Measurements from ENCODE around the gene TEAD1. TPM values are rescaled to one million over a fixed set of nuclear protein-coding genes. Genes with fewer than 3 reads are reported as not detected.

Gene TEAD1
- polyA plus RNA-seq, 2 of the 4 experiments (the other 2 are of a cell fraction), result 111 to 112 TPM

DNA sequence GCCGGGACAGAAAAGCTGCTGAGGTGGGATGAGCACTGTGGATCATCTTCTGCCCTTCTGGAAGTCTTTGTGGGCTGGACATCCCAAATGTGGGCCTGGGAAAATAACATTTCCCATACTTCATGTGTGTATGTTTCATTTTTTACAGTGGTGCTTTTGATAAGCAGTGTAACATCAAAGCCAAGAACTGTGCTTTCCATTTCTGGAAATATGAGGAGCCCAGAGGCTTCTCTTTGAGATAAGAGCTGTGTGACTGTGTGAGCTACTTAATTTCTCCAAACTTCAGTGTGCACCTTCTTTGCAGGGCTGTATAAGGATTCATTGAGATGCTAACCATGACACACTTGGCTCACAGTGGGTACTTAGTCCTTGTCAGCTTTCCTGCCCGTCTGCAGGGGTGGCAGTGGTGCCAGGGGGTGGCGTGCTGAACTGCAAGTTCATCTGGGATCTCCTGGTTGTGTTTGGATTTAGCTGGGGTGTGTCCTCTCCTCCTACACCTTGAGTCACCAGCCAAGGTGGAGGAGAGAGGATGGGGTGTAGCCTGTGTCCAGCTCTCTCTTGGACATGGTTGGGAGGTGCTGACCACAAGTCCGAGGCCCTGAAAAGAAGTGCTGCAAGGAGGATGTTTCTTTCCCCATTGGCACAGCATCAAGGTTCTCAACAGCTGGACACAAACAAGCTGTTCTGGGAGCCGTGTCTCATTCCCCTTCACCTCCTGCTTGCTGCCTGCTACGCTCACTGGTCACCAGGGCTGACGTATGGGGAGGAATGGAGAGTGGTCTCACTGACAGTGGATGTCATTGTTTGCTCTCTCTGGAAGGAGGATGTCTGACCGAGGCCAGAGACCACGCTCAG is 139.4 kb downstream of the TEAD1 start:
- Histone ChIP-seq H3K9me3 (no peaks in the 10 kb centered on the region), H3K4me2 (peak overlapping the region; percentile 53), H3K27ac (peak overlapping the region; percentile 26 to 74; a peak in 5 of 6 replicates), H3K4me1 (peaks cover 92% of the 10 kb centered on the region), H3K4me3 (no peak overlapping the region)
- FAIRE-seq (no peak), ATAC-seq (peak; percentile 68 to 75), DNase-seq (ENCODE audit: low read depth in 1 of 2, low spot score in 1 of 2) (peak; percentile 61 to 70)
- 51% methylated on average over 7 of the region's 9 CpGs for WGBS (ENCODE audit: missing lambda C conversion rate)
- POLR2A ChIA-PET, result interaction anchor here (1.1 kb wide), 2 partner anchors 13 to 120 kb away, joined by 3 to 4 read pairs; no protein-coding TSS in a partner anchor
- TF ChIP-seq HEYL (CRISPR knock-in tag; IDR thresholded peaks at IDR 0.05), result no peak
- TF ChIP-seq SMC3 (IDR thresholded peaks at IDR 0.05), result peak; percentile 39; the same call in 1 of the 3 replicates
- no peak for TF ChIP-seq FOSL2 (IDR thresholded peaks at IDR 0.05)
- peak; percentile 15; the same call in 1 of the 2 replicates for TF ChIP-seq FOSL2 (CRISPR knock-in tag; IDR thresholded peaks at IDR 0.05)
- no peak for TF ChIP-seq POLR2AphosphoS2 (conservative IDR thresholded peaks at IDR 0.05; ENCODE audit: low read length)
- TF ChIP-seq, protein P1, sequence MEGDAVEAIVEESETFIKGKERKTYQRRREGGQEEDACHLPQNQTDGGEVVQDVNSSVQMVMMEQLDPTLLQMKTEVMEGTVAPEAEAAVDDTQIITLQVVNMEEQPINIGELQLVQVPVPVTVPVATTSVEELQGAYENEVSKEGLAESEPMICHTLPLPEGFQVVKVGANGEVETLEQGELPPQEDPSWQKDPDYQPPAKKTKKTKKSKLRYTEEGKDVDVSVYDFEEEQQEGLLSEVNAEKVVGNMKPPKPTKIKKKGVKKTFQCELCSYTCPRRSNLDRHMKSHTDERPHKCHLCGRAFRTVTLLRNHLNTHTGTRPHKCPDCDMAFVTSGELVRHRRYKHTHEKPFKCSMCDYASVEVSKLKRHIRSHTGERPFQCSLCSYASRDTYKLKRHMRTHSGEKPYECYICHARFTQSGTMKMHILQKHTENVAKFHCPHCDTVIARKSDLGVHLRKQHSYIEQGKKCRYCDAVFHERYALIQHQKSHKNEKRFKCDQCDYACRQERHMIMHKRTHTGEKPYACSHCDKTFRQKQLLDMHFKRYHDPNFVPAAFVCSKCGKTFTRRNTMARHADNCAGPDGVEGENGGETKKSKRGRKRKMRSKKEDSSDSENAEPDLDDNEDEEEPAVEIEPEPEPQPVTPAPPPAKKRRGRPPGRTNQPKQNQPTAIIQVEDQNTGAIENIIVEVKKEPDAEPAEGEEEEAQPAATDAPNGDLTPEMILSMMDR (IDR thresholded peaks at IDR 0.05), result peak; percentile 24; the same call in 1 of the 3 replicates
- TF ChIP-seq RAD21 (conservative IDR thresholded peaks at IDR 0.05 in 1 of 2, IDR thresholded peaks at IDR 0.05 in 1 of 2), result peak; percentile 49; a peak in 4 of 5 replicates
- CTCF ChIA-PET, result interaction anchor here (0.6 to 2.8 kb wide), 17 partner anchors 9 to 483 kb away, joined by 3 to 13 read pairs (median 4); no protein-coding TSS in a partner anchor

DNA sequence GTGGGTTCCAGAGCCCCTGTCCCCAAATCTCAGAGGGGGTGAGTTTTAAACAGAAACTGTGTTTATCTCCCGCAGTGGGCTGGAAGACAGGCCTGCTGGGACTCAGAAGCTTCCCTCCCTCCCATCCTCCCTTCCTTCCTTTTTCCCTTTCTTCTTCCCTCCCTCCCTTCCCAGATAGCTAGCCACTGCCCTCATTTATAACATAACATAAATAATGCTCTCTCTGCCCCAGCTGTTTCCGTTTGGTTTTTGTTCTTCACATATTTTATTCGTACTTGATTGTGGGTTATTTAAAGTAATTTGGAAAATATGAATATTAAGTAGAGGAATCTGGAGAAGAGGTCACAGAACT is 140.9 kb downstream of the TEAD1 start:
- no peak for ATAC-seq
- no peak overlapping the region for H3K4me3 ChIP-seq
- TF ChIP-seq KDM5A (IDR thresholded peaks at IDR 0.05), result no peak

DNA sequence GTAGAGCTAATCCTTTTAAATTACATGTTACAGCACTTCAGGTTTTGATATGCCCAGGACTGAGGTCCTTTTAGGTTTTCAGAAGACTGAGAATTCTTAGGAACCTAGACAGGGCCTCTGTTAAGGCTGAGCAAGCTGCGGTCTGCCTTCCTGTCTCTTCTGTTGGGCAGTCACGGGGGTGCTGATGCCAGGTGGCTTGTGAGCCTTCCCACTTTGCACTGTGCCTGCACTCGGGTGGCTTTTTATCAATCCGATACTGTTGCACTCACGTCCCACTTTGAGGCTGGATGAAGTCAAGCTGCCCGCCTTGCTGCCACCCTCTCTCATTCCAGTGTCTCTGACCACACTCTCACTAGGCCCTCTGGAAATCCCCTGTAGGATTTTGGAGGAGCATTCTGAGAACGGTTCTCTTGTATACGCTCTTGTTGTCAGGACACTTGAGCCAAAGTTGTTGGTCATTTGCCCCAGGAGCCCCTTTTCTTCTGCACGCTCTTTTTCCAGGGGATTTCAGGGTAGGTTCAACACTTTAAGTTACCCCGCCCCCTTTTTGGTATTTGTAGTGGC is 141.8 kb downstream of the TEAD1 start:
- ATAC-seq, result no peak
- no peak overlapping the region for H3K4me3 ChIP-seq
- H3K9me3 ChIP-seq, result no peaks in the 10 kb centered on the region
- DNase-seq (ENCODE audit: low read depth in 1 of 2, low spot score in 1 of 2), result no peak
- FAIRE-seq, result no peak
- ChIA-PET POLR2A (no interaction called here), CTCF (interaction anchor here (0.9 to 2.8 kb wide), 6 partner anchors 10 to 484 kb away, joined by 3 to 13 read pairs (median 8); no protein-coding TSS in a partner anchor)
- 86% methylated on average over 10 of the region's 10 CpGs for WGBS (ENCODE audit: missing lambda C conversion rate)
- TF ChIP-seq ZSCAN20 (CRISPR knock-in tag; IDR thresholded peaks at IDR 0.05), result no peak
- TF ChIP-seq KDM5A (IDR thresholded peaks at IDR 0.05), result no peak
- no peak for TF ChIP-seq ZFP36 (IDR thresholded peaks at IDR 0.05; ENCODE audit: borderline replicate concordance, partially characterized antibody)
- no peak for TF ChIP-seq JUN (IDR thresholded peaks at IDR 0.05)
- H3K4me2 ChIP-seq, result no peak overlapping the region
- H3K4me1 ChIP-seq, result peaks cover 73% of the 10 kb centered on the region
- peak overlapping the region in 1 of 2 experiments; percentile 18; a peak in 2 of 6 replicates for H3K27ac ChIP-seq

More for the DNA sequence above, 140.9 kb downstream of the TEAD1 start:
- H3K4me1 ChIP-seq, result peaks cover 82% of the 10 kb centered on the region
- H3K27ac ChIP-seq, result peak overlapping the region in 1 of 2 experiments; percentile 74; a peak in 4 of 6 replicates
- H3K4me2 ChIP-seq, result 0 out of 3 replicates have a peak overlapping the region, but pooled peaks have one; percentile 5
- FAIRE-seq (no peak), DNase-seq (ENCODE audit: low read depth in 1 of 2, low spot score in 1 of 2) (no peak)
- H3K9me3 ChIP-seq, result no peaks in the 10 kb centered on the region
- WGBS (ENCODE audit: missing lambda C conversion rate), result 75% methylated on average over 3 of the region's 3 CpGs
- ChIA-PET CTCF (interaction anchor here (0.6 to 2.8 kb wide), 11 partner anchors 11 to 526 kb away, joined by 3 to 13 read pairs (median 4); no protein-coding TSS in a partner anchor), POLR2A (interaction anchor here (0.6 to 1.2 kb wide), 3 partner anchors 12 to 258 kb away, joined by 3 to 4 read pairs (median 3); no protein-coding TSS in a partner anchor)

DNA sequence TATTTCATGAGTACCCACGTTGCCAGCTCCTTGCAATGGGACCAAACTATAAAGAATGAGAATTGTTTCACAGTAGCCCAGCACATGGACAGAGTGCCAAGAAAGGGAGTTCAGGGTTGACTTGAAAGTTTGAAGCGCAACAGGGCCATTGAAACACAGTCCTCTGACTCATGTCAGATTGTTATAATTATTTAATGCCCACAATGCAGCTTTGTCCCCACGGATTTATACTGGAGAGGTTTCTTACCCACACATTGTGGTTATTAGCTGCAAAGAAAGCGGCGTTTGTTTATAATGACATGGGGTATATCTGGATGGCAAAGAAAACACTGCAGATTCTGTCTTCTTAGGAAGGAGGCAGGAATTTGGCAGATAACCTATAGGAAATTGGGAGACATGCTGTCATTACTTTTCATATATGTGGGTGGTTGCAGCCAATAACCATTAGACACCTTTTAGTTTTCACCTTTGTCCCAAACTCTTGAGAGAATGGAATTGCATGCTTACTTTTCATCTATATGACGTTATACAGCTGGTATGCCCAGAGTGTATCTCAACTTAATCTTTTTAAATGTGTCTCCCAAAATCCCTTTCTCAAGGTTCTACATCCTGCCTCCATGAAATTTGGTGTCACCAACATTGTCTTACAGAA is 143.6 kb downstream of the TEAD1 start:
- H3K9me3 ChIP-seq, result no peaks in the 10 kb centered on the region
- FAIRE-seq (no peak), ATAC-seq (no peak), DNase-seq (ENCODE audit: low read depth in 1 of 2, low spot score in 1 of 2) (no peak)
- TF ChIP-seq BHLHE40 (IDR thresholded peaks at IDR 0.05; ENCODE audit: low read depth, low read length), result no peak
- TF ChIP-seq, protein P2, sequence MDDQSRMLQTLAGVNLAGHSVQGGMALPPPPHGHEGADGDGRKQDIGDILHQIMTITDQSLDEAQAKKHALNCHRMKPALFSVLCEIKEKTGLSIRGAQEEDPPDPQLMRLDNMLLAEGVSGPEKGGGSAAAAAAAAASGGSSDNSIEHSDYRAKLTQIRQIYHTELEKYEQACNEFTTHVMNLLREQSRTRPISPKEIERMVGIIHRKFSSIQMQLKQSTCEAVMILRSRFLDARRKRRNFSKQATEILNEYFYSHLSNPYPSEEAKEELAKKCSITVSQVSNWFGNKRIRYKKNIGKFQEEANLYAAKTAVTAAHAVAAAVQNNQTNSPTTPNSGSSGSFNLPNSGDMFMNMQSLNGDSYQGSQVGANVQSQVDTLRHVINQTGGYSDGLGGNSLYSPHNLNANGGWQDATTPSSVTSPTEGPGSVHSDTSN (IDR thresholded peaks at IDR 0.05), result no peak
- no peak for TF ChIP-seq RFX5 (IDR thresholded peaks at IDR 0.05)
- TF ChIP-seq KDM1A (IDR thresholded peaks at IDR 0.05; ENCODE audit: low read depth), result no peak
- no peak for TF ChIP-seq HOXB5 (CRISPR knock-in tag; IDR thresholded peaks at IDR 0.05)
- TF ChIP-seq POLR2A (IDR thresholded peaks at IDR 0.05; ENCODE audit: low read length), result no peak
- no peak for TF ChIP-seq RAD21 (conservative IDR thresholded peaks at IDR 0.05 in 1 of 2, IDR thresholded peaks at IDR 0.05 in 1 of 2)
- no peak for TF ChIP-seq ZFP36 (IDR thresholded peaks at IDR 0.05; ENCODE audit: borderline replicate concordance, partially characterized antibody)
- no peak for TF ChIP-seq MYC (IDR thresholded peaks at IDR 0.05; ENCODE audit: borderline replicate concordance, low read length)
- TF ChIP-seq NPAS2 (CRISPR knock-in tag; IDR thresholded peaks at IDR 0.05; ENCODE audit: borderline replicate concordance), result no peak
- no peak for TF ChIP-seq ELK1 (IDR thresholded peaks at IDR 0.05; ENCODE audit: low read depth, low read length)
- no peak for TF ChIP-seq CEBPB (IDR thresholded peaks at IDR 0.05)
- no peak overlapping the region for H3K27ac ChIP-seq
- 89% methylated on average over 6 of the region's 6 CpGs for WGBS (ENCODE audit: missing lambda C conversion rate)
- H3K4me1 ChIP-seq, result peaks cover 55% of the 10 kb centered on the region
- ChIA-PET POLR2A (no interaction called here), CTCF (interaction anchor here (0.9 to 1.7 kb wide), 3 partner anchors 10 to 487 kb away, joined by 3 to 4 read pairs (median 3); no protein-coding TSS in a partner anchor)
- H3K4me3 ChIP-seq, result no peak overlapping the region
- no peak overlapping the region for H3K4me2 ChIP-seq

All from A549 (cell line).